GM19324 (cell line): ENCODE data around the gene ANKRD24.
"Not testable (repeated sequence)": the region's sequence is repeated elsewhere in the genome, so short reads cannot be mapped to it uniquely, and the experiment has no call there.

Source experiments
- ATAC-seq: cut with Tn5 transposase; IDR thresholded peaks from one replicate; pipeline ENCODE4 v1.9.1; 2021; ENCODE audit warnings: mild to moderate bottlenecking, moderate library complexity; ENCODE audit not compliant: unreplicated experiment, low FRiP score

The ANKRD24 gene

DNA sequence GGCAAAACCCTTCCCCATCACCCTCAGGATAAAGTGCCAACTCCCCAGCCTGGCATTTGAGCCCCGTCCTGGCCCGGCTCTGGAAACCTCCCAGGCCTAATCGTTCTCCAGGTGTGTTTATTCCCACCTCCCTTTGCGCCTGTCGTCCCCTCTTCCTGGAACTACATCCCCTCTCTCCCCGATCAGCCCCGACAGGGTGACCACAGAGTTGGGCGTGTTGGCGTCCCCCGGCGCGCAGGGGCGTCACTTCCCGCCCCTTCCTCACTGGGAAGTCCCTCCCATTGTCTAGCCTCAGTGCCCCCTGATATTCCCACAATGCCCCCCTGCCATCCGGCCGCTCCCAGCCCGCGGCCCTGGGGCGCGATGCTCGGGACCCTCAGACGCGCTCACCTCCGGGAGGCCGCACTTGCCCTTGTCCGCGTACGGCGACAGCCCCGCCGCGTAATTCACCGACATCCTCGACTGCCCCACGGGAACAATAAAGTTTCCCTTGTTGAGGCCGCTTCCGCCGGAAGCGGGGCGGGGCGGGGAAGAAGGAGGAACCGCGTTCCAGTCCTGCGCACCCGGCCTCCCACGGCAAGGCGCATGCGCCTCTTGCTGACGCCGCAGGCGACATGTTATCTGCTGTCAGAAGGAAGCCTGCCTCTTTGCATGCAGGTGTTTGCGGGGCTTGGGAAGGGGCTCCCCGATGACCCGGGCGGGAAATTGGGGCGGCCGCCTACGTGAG lies at the start of gene ANKRD24, which contains the start of gene SIRT6:
ANKRD24 (plus strand) TSS at position 606 of the 727 bp plus-strand sequence. CDS start 3,737 bp downstream, outside the sequence.
SIRT6 (minus strand) TSS at position 480 of the 727 bp plus-strand sequence; CDS start at position 456, 24 bp downstream.
- peak; percentile 86 for ATAC-seq

DNA sequence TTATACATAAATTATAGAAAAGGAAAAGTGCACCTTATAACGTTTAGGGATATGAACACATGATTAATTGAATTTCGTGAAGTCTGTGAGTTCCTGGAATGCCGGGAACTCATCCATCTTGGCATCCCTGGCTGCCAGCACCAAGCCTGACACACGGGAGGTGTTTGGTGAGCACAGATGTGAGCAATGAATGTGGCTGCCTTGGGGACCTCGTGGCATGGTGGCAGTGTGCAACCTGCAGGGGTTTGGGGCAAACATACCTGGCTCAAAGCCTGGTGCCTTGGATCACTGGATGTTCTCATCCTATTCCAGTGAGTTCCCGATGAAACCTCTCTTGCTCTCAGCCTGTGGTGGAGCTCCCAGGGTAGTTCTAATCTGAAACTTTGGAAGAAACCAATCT lies 48.1 kb upstream of the ANKRD24 start:
- ATAC-seq, result no peak

DNA sequence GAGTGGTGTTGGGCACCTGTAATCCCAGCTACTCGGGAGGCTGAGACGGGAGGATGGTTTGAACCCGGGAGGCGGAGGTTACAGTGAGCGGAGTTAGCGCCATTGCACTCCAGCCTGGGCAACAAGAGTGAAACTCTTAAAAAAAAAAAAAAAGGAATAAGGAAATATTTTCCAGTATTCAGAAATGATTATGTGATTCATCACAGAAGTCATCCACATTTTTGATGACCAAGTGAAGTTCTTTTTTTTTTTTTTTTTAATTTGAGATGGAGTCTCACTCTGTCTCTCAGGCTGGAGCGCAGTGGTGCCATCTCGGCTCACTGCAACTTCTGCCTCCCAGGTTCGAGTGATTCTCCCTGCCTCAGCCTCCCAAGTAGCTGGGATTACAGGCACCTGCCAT lies 47.1 kb upstream of the ANKRD24 start:
- not testable (repeated sequence) for ATAC-seq

DNA sequence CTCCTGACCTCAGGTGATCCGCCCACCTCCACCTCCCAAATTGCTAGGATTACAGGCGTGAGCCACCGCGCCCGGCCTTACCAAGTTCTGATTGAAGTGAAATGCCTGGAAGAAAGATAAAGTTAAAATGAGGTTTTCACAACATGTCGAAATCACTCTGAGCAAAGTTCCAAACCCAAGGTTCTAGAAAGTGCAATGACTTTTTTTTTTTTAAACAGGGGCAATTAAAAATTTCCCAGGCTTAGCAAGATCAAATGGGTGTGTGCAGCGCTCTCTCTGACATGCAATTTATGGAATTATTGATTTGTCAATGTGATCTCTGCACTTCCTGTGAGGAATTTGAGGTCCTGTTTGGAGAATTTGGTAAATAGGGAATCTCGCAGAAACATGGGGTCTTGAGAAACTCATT lies 45.8 kb upstream of the ANKRD24 start:
- ATAC-seq, result no peak

DNA sequence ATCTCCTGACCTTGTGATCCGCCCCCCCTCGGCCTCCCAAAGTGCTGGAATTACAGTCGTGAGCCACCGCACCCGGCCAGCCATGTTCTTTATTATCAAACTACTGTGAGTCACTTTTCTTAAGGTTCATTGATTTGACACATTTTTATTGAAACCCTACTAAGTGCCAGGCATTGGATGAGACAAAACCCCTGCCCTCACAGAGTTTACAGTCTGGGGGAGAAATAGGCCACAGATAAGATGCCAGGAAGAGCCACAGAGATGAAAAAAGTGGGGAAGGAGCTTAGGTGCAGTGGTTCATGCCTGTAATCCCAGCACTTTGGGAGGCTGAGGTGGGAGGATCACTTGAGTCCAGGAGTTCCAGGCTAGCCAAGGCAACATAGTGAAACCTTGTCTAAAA lies 44.0 kb upstream of the ANKRD24 start:
- no peak for ATAC-seq

DNA sequence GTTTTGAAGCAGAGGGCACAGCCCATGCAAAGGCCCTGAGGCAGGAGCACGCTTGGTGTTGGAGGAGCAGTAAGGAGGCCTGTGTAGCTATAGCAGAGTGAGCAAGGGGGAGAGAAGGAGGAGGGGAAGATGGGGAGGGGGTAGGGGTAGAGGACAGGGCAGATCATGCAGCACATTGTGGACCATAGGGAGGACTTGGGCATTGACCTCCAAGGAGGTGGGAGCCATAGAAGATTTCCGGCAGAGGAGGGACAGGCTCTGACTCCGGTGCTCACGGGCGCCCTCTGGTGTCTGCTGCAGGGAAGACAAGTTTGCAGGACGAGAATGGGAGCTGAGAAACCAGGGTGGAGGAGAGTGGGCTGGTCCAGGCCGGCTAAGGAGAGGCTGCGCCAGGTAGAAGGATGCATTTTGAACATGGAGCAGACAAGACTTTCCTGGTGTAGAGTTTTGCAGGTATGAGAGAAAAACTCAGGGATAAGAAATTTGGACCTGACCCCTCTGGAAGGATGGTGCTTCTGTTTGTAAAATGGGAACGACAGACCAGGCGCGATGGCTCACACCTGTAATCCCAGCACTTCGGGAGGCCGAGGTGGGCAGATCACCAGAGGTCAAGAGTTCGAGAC lies 42.8 kb upstream of the ANKRD24 start:
- no peak for ATAC-seq

DNA sequence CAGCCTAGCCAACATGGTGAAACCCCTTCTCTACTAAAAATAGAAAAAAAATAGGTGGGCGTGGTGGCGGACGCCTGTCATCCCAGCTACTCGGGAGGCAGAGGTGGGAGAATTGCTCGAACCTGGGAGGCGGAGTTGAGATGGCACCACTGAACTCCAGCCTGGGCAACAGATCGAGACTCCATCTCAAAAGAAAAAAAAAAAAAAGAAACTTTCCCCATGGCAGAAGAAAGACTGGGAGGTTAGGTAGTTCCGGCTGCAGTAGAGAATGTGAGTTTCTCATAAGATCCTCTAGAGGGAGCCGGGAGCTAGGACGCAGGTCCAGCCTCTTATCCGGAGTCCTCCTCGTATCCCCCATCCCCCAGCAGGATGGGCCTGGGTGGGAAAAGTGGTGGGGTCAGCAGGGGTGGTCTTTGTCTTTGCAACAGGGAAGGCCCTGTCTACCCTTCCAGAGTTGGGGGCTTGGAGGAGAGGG lies 42.2 kb upstream of the ANKRD24 start:
- no peak for ATAC-seq

DNA sequence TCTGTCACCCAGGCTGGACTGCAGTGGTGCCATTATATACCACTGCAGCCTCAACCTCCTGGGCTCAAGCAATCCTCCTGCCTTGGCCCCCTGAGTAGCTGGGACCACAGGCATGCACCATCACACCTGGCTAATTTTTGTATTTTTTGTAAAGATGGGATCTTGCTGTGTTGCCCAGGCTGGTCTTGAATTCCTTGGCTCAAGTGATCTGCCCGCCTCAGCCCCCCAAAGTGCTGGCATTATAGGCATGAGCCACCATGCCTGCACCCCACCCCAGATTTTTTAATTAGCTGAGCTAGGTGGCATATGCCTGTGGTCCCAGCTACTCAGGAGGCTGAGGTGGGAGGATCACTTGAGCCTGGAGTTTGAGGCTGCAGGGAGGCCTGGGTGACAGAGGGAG lies 39.6 kb upstream of the ANKRD24 start:
- not testable (repeated sequence) for ATAC-seq

DNA sequence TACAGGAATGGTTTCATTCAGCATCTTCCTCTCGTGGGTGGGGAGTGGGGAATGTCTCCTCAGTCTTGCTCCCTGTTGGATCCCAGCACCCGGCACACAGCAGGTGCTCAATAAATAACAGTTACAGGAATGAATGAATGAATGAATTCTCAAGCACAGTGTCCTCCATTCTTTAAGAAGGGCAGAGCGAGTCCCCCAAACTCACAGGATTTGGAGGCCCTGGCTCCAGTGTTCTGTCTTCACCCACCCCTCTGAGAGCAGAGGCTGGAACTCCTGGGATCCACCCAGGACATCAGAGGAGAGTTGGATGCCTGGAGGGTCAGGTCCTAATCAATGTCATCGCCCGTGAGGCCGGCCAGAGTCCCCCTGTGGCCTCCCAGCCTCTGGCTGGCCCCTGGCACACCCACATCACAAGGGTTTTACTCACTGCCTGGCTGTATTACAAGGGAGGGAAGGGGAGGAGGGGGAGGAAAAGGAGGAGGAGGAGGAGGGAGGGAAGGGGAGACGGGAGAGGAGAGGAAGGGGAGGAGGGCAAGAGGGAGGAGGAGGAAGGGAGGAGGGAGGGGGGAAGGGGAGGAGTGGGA lies 37.7 kb upstream of the ANKRD24 start:
- no peak for ATAC-seq

DNA sequence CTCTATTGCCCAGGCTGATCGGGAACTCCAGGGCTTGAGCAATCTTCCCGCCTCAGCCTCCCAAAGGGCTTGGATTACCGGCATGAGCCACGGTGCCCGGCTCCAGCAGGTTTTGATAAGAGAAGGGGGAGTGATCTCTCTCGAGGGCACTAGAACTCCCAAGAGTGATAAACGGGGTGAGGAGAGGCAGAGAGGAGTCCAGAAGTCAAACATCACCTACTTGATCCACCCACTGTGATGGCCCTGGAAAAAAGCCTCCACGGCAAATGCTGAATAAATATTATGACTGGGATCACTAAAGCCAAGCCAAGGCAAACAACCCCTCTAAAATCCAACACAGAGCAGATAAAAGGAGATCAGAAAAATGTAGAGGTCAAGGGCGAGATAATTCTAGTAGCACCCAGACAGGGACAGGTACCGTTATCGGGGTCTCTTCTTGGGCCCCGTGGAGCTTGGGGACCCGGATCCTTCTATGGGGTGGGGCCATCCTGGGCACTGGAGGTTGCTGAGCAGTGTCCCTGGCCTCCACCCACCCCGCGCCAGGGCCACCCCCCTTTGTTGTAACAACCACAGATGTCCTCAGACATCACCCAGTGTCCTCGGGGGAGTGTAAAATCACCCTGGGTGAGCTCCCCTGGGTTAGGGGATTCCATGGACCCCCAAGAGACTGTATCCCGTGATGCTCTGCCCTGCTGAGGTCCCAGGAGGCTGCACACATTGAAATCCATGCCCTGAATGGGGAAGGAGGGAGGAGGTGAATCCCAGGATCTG lies 32.8 kb upstream of the ANKRD24 start:
- ATAC-seq, result no peak

DNA sequence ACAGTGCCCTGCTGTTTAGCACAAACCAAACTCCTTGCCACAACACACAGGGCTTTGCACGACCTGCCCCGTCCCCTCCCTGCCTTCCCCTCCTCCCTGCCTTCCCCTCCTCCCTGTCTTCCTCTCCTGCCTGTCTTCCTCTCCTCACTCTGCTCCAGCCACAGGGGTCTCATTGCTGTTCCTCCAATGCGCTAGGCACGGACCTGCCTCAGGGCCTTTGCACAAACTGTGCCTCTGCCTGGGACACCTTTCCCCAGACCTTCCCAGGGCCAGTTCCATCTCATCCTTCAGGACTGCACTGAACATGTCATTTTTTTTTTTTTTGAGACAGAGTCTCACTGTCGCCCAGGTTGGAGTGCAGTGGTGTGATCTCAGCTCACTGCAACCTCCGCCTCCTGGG lies 30.9 kb upstream of the ANKRD24 start:
- no peak for ATAC-seq

DNA sequence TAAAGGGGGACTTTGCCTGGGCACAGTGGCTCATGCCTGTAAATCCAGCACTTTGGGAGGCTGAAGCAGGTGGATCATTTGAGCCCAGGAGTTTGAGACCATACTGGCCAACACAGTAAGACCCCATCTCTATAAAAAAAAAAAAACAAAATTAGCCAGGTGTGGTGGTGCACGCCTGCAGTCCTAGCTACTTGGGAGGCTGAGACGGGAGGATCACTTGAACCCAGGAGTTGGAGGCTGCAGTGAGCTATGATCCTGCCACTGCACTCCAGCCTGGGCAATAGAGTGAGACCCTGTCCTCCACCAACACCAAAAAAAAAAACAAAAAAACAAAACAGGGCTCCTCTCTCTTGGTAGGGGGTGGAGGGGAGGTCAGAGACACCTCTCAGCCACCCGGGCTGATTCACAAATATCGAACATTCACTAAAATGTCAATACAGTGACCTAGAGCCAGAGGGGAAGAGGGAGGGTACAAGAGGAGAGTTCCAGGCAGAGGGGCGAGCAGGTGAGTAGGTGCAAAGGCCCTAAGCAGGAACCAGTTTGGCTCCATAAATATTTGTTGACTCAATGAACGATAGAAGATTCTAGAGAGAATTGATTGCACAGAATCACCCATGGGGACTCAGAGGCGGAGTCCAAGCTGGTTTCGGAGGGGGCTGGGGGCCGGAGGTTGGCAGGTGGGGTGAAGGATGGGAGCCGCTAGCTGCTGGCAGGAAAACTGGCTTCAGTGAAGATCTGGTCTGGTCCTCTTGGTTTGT lies 30.1 kb upstream of the ANKRD24 start:
- ATAC-seq, result no peak

DNA sequence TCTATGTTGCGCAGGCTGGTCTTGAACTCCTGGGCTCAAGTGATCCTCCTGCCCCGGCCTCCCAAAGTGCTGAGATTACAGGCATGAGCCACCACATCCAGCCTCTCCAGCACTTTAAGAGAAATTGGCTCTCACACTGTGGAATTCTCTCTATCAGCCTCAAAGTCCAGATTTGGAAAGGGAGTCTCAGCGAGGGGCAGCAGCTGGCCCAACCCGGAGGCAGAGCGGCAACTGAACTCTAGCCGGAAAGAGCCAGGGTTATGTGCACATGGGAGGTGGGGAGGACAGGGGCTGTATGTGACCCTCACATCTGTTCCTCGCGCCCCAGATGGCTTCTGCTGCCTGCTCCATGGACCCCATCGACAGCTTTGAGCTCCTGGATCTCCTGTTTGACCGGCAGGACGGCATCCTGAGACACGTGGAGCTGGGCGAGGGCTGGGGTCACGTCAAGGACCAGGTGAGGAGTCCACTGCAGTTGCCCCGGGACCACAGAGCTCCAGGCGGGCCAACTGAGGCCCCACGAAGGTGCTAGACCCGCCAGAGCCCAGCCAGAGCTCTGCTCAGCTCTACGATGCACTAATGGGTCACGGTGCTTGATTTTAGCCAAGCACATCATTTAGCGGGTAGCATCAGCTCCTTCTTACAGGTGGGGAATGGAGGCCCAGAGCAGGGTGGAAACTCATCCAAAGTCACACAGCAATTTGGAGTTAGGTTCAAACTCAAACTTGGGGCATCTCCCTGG lies 27.7 kb upstream of the ANKRD24 start:
- no peak for ATAC-seq

DNA sequence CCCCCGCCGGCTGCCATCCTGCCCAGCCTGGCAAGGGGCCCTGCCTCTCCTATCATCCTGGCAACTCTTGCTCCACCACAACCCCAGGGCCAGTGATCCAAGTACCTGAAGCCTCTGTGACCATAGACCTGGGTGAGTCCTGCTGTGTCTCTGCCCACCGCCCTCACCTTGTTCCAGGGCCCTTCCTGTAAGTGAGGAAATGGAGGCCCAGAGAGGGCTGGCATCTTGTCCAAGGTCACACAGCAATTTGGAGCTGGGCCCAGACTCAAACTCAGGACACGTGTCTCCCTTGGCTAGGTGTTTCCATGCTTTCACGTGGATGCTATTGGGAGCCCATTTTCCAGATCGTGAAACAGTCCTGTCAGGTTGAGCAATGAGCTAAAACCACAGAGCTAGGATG lies 25.3 kb upstream of the ANKRD24 start:
- no peak for ATAC-seq

DNA sequence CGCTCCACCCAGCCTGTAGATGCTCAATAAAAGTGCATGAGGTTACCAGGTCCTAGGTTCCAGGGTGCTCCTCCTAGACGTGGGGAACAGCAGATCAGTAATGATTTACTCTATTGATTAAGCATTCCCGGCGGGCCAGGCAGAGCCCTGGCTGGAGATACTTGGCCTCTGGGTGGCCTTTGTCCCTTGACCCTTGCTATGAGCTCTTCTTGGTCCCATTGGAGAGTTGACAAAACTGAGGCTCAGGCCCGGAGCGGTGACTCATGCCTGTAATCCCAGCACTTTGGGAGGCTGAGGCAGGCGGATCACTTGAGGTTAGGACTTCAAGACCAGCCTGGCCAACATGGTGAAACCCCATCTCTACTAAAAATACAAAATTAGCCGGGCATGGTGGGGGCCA lies 24.5 kb upstream of the ANKRD24 start:
- not testable (repeated sequence) for ATAC-seq

DNA sequence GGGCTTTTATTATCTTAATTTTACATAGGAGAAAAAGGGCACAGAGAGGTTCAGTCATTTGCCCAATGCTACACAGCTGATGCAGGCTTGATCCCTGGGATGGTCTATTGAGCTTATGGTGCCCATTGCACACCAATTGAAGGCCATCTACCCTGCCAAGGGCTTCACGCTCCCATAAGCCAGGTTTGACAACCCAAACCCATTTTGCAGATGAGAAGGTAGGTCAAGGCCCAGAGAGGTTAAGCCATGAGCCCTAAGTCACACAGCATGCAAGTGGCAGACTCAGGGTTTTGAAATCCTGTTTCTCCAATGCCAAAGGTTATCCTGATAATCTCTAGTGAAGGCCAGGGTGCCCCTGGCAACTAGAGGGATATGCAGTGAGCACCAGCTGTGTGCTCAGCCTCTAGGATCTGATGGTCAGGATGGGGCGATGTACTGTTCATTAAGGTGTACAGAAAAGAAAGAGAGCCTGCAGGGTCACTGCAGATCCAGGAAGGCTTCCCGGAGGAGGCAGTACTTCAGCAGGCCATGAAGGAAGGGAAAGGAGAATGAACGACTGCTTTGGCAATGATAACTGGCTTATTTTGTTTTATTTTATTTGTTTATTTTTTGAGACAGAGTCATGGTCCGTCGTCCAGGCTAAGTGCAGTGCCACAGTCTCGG lies 20.9 kb upstream of the ANKRD24 start:
- no peak for ATAC-seq

DNA sequence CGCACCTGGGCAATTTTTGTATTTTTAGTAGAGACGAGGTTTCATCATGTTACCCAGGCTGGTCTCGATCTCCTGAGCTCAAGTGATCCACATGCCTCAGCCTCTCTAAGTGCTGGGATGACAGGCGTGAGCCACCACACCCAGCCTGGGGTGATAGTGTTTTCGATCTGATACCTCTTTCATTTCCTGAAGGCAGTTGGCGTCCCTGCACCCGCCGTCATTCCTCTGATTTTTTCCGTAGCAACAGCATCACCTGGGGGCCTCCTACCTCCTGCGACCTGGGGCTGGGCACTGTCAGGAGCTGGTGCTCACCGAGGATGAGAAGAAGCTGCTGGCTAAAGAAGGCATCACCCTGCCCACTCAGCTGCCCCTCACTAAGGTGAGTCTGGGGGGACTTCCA lies 18.2 kb upstream of the ANKRD24 start:
- ATAC-seq, result no peak

DNA sequence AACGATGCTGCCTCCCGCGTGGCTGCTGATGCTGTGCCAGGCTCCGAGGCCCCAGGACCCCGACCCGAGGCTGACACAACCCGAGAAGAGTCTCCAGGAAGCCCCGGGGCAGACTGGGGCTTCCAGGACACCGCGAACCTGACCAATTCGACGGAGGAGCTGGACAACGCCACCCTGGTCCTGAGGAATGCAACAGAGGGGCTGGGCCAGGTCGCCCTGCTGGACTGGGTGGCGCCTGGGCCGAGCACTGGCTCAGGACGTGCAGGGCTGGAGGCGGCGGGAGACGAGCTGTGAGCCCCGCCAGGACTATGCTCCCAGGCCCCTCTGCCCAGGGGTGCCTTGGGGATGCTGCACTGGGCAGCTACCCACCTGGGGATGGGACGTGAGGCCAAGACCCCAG lies 10.8 kb upstream of the ANKRD24 start:
- ATAC-seq, result no peak

DNA sequence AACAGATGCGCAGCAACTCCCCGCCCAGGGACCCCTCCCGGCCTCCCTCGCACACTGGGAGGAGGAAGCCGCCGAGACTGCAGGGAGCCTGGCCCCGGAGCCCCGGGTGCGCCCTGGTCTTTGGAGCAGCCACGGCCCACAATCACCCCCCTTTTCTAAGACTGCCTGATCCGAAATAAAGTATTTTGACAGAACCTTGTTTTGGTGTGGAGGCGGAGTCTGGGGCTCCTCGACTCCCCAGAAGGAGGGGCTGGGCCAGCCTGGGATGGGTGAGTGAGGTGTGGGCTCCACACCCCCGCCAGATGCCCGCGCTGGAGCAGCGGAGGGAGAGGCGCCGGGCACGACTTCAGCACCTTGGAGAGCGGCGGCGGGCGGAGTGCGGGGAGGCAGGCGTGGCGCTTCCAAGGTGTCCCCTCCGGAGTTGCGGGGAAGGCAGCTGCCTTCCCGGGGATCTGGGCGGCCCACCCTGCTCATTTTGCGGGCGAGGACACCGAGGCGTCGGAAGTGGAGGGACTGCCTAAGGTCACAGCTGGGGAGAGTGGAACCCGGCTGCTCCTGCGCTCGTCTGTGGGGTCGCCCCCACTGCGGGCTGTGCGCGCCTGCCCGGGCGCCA lies 9.5 kb upstream of the ANKRD24 start:
- ATAC-seq, result no peak
